HG03354 (cell line): Measurements from ENCODE around the gene RGL1.
A peak's percentile ranks its signal among the peaks of the same experiment; 100 is the strongest.

ENCODE experiments used
- ATAC-seq: cut with Tn5 transposase; IDR thresholded peaks from one replicate; pipeline ENCODE4 v1.9.1; 2021; ENCODE audit warnings: mild to moderate bottlenecking; ENCODE audit not compliant: unreplicated experiment, poor library complexity, severe bottlenecking

The RGL1 gene

GRCh38 chr1:183817576-183818288 is 12.8 kb downstream of the RGL1 start:
- no peak for ATAC-seq

GRCh38 chr1:183819059-183819458 is 14.1 kb downstream of the RGL1 start:
- no peak for ATAC-seq

- ATAC-seq, result no peak
These were observed 16.5 kb downstream of the RGL1 start for GRCh38 chr1:183821309-183821888.

GRCh38 chr1:183821889-183822611 is 17.1 kb downstream of the RGL1 start:
- no peak for ATAC-seq

- ATAC-seq, result no peak
These were observed 19.4 kb downstream of the RGL1 start for GRCh38 chr1:183824291-183824690.

GRCh38 chr1:183827801-183828200 is 22.9 kb downstream of the RGL1 start:
- ATAC-seq, result no peak

GRCh38 chr1:183830389-183830788 is 25.5 kb downstream of the RGL1 start:
- ATAC-seq, result no peak

- ATAC-seq, result no peak
These were observed 26.4 kb downstream of the RGL1 start for GRCh38 chr1:183831311-183831710.

GRCh38 chr1:183832459-183832858 is 27.5 kb downstream of the RGL1 start:
- ATAC-seq, result no peak

- no peak for ATAC-seq
These were observed 29.6 kb downstream of the RGL1 start for GRCh38 chr1:183834568-183834967.

- ATAC-seq, result no peak
These were observed 31.7 kb downstream of the RGL1 start for GRCh38 chr1:183836598-183836997.

- no peak for ATAC-seq
These were observed 32.1 kb downstream of the RGL1 start for GRCh38 chr1:183837062-183837461.

GRCh38 chr1:183838221-183838620 is 33.3 kb downstream of the RGL1 start:
- ATAC-seq, result no peak

- no peak for ATAC-seq
These were observed 35.2 kb downstream of the RGL1 start for GRCh38 chr1:183840140-183840539.

GRCh38 chr1:183841550-183841949 is 36.6 kb downstream of the RGL1 start:
- peak; percentile 57 for ATAC-seq

GRCh38 chr1:183841950-183842794 is 37.3 kb downstream of the RGL1 start:
- peak; percentile 88 for ATAC-seq

GRCh38 chr1:183842795-183843144 is 37.9 kb downstream of the RGL1 start:
- peak; percentile 41 for ATAC-seq

GRCh38 chr1:183844806-183845205 is 39.9 kb downstream of the RGL1 start:
- no peak for ATAC-seq

- ATAC-seq, result no peak
These were observed 40.8 kb downstream of the RGL1 start for GRCh38 chr1:183845681-183846080.

- no peak for ATAC-seq
These were observed 42.7 kb downstream of the RGL1 start for GRCh38 chr1:183847641-183848040.
